ENCODE data around the gene PTPN23.

PTPN23 gene

DNA sequence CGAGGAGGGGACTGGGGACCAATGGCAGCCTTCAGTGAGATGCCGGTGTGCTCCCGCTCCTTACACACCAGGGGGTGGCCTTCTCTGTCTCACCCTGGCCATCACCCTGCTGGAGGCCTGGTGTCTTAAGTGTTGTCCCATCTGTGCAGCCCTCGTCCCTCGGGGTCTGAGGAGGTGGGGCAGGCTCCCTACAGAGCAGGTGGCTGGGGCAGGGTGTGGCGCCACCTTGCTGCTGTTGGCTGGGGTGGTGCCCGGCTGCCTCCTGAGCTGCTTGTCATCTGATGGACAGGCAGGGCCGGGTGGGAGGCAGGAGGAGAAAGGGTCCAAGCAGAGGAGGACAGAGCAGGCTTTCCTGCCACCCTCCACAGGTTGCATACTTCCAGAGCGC, 25.9 kb downstream of the PTPN23 start:
- no peak for DNase-seq

DNA sequence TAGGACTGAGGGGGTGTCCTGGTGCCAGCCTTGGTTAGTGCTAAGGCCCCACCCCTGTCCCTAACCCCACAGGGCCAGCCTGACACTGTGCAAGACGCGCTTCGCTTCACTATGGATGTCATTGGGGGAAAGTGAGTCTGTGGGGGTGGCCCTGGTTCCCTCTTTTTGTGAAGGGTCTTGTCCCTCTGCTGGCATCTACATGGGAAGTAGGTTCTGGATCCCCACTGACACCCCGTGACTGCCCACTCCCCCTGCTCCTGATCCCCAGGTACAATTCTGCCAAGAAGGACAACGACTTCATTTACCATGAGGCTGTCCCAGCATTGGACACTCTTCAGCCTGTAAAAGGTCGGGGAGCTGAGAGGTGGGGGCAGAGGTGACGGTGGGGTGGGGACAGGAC, 26.4 kb downstream of the PTPN23 start:
- DNase-seq: no peak

DNA sequence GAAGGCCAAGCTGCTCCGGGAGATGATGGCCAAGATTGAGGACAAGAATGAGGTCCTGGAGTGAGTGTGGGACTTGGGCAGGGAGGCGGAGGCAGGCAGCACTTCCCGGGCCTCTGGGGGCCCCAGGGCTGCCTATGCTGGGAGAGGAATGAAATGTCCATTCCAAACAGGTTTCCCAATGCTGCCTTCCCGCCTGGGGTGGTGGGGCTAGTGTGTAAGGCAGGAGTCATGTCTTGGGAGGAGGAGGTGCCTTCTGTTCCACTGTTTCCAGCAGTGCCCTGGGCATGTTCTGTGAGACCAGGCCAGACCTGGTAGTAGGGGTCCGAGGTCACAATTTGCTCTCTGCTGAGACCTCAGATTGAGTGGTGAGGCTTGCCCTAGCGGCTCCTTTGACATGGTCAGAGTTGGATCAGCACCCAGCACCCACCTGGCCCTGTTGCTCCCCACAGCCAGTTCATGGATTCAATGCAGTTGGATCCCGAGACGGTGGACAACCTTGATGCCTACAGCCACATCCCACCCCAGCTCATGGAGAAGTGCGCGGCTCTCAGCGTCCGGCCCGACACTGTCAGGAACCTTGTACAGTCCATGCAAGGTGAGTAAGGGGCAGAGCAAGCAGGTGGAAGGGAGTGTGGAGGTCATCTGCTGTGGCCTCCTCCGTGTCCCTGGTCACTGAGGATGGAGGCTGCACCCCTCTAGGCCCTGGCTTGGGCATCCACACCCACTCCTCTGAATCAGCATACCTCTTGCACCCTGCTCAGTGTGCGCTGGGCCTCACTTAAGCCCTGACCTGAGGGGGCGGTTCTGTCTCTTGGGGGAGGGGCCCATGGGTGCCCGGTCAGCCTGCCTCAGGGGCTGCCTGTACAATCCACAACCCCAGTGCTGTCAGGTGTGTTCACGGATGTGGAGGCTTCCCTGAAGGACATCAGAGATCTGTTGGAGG, 27.3 kb downstream of the PTPN23 start:
- DNase-seq: no peak

GRCh38 chr3:47408839-47409229, 28.0 kb downstream of the PTPN23 start:
- no peak for DNase-seq

- no peak for DNase-seq
Observed at GRCh38 chr3:47409284-47409683, 28.5 kb downstream of the PTPN23 start.

GRCh38 chr3:47409688-47410416, 29.0 kb downstream of the PTPN23 start:
- DNase-seq: no peak

DNA sequence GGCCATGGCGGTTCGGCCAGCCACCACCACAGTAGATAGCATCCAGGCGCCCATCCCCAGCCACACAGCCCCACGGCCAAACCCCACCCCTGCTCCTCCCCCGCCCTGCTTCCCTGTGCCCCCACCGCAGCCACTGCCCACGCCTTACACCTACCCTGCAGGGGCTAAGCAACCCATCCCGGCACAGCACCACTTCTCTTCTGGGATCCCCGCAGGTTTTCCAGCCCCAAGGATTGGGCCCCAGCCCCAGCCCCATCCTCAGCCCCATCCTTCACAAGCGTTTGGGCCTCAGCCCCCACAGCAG, 29.5 kb downstream of the PTPN23 start:
- no peak for DNase-seq

DNA sequence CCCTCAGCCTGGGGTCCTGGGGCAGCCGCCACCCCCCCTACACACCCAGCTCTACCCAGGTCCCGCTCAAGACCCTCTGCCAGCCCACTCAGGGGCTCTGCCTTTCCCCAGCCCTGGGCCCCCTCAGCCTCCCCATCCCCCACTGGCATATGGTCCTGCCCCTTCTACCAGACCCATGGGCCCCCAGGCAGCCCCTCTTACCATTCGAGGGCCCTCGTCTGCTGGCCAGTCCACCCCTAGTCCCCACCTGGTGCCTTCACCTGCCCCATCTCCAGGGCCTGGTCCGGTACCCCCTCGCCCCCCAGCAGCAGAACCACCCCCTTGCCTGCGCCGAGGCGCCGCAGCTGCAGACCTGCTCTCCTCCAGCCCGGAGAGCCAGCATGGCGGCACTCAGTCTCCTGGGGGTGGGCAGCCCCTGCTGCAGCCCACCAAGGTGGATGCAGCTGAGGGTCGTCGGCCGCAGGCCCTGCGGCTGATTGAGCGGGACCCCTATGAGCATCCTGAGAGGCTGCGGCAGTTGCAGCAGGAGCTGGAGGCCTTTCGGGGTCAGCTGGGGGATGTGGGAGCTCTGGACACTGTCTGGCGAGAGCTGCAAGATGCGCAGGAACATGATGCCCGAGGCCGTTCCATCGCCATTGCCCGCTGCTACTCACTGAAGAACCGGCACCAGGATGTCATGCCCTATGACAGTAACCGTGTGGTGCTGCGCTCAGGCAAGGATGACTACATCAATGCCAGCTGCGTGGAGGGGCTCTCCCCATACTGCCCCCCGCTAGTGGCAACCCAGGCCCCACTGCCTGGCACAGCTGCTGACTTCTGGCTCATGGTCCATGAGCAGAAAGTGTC, 30.2 kb downstream of the PTPN23 start:
- no peak for DNase-seq

DNA sequence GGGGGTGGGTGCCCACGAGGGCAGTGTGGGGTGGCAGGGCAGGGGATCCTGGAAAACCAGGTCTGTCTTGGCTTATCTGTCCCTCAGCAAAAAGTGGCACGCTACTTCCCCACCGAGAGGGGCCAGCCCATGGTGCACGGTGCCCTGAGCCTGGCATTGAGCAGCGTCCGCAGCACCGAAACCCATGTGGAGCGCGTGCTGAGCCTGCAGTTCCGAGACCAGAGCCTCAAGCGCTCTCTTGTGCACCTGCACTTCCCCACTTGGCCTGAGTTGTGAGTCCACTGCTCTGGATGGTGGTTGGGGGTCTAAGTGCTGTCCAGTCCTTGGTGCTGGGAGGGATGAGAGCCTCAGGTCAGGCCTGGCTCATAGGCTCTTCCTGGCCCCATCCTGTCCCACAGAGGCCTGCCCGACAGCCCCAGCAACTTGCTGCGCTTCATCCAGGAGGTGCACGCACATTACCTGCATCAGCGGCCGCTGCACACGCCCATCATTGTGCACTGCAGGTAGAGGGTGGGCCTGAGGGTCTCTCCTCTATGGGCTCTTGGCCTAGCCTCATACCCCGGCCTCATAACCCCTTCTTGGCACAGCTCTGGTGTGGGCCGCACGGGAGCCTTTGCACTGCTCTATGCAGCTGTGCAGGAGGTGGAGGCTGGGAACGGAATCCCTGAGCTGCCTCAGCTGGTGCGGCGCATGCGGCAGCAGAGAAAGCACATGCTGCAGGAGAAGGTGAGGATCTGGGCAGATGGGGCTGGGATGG, 31.1 kb downstream of the PTPN23 start:
- DNase-seq: no peak

DNA sequence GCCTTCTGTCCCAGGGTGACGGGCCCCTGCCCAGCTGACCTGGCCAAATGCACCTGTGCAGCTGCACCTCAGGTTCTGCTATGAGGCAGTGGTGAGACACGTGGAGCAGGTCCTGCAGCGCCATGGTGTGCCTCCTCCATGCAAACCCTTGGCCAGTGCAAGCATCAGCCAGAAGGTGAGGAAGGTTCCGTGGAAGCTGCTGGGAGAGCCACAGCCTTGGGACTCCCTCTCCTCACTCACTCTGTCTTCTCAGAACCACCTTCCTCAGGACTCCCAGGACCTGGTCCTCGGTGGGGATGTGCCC, 31.6 kb downstream of the PTPN23 start:
- DNase-seq: no peak

DNA sequence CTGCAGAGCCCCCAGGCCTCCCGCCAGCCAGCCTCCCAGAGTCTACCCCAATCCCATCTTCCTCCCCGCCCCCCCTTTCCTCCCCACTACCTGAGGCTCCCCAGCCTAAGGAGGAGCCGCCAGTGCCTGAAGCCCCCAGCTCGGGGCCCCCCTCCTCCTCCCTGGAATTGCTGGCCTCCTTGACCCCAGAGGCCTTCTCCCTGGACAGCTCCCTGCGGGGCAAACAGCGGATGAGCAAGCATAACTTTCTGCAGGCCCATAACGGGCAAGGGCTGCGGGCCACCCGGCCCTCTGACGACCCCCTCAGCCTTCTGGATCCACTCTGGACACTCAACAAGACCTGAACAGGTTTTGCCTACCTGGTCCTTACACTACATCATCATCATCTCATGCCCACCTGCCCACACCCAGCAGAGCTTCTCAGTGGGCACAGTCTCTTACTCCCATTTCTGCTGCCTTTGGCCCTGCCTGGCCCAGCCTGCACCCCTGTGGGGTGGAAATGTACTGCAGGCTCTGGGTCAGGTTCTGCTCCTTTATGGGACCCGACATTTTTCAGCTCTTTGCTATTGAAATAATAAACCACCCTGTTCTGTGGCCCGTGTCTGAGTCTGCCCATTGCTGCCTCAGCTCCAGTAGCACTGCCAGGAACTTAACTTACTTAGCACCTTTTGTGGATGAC, 32.2 kb downstream of the PTPN23 start:
- DNase-seq: no peak

DNA sequence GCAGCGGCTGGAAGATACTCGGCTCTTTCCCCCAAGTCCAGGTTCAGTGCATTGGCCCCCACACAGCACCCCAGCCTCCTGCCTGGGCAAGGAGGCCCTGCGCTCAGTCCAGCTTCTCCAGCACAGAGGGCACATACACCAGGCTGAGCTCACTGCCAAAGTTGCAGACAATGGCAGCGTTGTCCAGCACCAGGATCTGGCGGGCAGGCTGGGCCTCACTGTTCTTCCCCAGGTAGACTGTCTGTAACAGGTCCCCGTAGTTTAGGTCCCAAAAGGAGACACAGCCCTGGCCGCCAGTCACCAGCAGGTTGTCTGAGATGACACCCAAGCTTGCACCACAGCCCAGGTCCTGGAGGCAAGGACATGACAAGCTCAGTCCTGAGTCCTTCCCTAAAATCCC, 32.9 kb downstream of the PTPN23 start:
- DNase-seq: no peak

DNA sequence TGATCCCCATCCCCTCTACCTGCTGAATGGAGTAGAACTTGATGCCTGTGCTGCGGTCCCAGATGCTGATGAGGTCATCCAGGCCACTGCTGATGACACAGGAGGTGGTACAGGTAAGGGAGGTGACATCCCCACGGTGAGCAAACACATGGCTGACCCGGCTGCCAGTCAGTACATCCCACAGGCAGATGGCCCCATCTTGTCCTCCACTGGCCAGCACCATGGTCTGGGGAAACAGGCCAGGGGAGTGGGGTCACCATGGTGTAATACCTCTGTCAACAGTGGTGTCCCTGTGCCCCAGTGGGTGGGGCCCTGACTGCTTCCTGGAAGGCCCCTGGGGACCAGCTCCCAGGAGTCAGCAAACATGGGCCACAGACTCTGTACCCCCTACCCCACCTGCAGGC, 33.3 kb downstream of the PTPN23 start:
- DNase-seq: no peak

DNA sequence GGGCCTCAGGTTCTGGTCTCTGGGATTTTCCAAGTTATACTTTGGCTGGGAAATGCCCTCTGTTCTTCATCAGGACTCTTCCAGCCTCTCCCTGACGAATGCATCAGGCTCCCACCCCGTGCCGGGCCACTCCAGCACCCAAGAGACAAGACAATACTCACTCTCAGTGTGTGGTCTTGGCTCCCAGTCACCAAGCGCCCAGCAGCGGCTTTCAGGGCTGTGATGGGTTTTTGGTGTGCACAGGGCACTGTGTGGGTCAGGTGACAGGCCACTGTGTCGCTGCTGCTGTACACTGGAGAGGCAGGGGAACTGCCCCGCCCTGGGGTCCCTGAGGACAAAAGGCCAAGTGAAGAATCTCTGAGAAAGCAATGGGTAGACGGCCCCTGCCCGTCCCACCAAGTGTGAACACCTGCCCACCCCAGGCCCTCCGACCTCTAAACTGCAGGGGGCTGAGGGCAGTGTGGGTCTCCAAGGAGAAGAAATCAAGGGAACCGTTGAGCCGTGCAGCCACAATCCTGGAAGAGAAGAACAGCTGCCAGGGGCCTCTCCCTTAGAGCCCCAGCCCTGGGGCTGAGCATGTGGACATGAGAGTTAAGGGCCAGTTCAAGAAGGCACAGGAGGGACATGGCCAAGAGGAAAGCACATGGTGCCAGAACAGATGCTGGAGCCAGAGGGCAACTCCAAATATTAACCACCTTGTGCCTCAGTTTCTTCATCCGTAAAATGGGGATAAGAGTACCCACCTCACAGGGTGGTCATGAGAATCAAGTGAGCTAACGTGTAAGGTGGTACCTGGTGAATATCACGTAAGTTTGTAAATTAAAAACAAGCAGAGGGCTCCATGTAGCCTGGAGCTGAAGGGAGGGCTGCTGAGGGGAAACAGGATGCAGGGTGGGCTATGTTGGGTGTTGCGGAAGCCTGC, 34.1 kb downstream of the PTPN23 start:
- no peak for DNase-seq

DNA sequence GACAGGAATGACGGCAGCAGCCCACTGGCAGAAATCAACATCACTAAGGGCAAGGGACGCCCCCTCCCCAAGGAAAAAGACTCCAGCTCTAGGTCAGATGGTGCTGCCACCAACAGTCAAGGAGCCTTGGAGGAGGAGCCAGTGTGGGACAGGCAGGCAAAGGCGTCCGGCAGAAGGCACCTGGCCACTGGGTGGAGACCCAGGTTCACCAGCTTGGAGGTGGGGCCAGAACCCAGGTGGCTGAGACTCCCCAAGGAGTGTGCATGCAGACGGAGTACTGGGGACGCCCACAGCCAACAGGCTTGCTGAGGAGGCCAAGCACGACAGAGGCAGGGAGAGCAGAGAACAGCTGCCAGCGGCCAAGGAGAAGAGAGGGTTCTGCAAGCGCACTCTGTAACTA, 35.2 kb downstream of the PTPN23 start:
- no peak for DNase-seq

DNA sequence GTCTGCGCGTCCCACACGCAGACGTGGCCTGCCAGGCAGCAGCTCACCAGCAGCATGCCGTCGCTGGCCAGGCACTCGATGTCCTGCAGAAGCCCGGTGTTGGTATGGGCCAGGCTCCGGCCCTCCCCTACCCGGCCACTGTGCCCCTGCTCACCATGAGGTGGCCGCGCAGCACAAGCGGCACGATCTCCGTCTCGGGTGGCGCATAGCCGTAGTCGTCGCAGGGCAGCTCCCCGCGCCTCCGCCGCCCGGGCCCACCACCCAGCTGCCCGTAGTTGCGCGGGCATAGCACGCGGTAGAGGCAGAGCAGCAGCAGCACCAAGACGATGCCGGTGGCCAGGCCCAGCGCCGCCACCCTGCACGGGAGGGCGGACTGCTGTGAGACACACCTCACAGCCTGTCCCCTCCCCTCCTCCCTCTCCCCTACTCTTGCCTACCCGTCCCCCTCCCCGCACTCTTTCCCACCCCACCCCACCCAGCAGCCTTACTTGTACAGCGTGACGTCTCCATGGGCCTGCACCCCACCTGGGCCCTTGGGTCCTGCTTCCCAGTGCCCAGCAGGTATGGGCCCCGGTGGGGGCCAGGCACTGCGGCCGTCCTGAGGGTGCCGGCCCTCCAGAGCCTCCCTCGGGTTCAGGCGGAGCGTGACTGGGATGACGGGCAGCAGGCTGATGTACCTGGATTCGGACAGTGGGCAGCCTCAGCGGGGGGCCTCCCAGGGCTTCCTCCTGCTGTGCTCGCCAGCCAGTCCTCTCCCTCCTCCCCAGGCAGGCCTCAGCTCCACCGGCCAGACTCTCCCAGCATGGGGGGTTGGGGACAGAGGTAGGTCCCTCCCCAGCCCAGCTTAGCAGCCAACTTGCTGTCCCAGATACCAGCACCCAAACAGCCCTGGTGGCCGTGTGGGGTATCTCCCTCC, 37.6 kb downstream of the PTPN23 start:
- DNase-seq: no peak

- no peak for DNase-seq
Observed at GRCh38 chr3:47419083-47420043, 38.5 kb downstream of the PTPN23 start.

GRCh38 chr3:47420044-47420430, 39.2 kb downstream of the PTPN23 start:
- no peak for DNase-seq

All from DMS153 (cell line).